MCF 10A (cell line): ENCODE results near the gene IL10RB. TPM values are rescaled to one million over a fixed set of nuclear protein-coding genes. Genes with fewer than 3 reads are reported as not detected.

Experiments used
- BruUV-seq: library from RNA; stranded (reverse); fragments of 400-500 nt; replicated peaks from 2 replicates; lab custom pipeline; 2021; lab: Mats Ljungman, UMichigan
- CTCF ChIA-PET: fragments of 300-600 bp; sonication (Branson Sonifier 250); formaldehyde crosslinking; extraction: SDS; loops from one replicate; lab custom pipeline; 2021; ENCODE audit warnings: antibody characterized with exemption, inconsistent platforms; lab: Yijun Ruan, JAX
- POLR2A ChIA-PET: fragments of 300-600, 350-650 bp; sonication (Branson Sonifier 250); formaldehyde crosslinking; extraction: SDS; loops from one replicate; lab custom pipeline; 2020; ENCODE audit warnings: antibody characterized with exemption, inconsistent platforms; lab: Yijun Ruan, JAX
- DNase-seq: peaks from one replicate; pipeline ENCODE4 v3.0.0-alpha.2; 2018; ENCODE audit not compliant: unreplicated experiment
- H3K27ac Mint-ChIP-seq: one replicate; pipeline ENCODE4 v1.8.0; 2022; ENCODE audit warnings: mild to moderate bottlenecking, low read depth, mixed read lengths; ENCODE audit not compliant: unreplicated experiment
- H3K27me3 Mint-ChIP-seq: one replicate; pipeline ENCODE4 v1.8.0; 2022; ENCODE audit warnings: mixed read lengths; ENCODE audit not compliant: insufficient read depth, unreplicated experiment
- H3K36me3 Mint-ChIP-seq: one replicate; pipeline ENCODE4 v1.8.0; 2022; ENCODE audit warnings: mild to moderate bottlenecking, moderate library complexity, mixed read lengths; ENCODE audit not compliant: insufficient read depth, unreplicated experiment
- H3K4me1 Mint-ChIP-seq: one replicate; pipeline ENCODE4 v1.8.0; 2022; ENCODE audit warnings: mixed read lengths; ENCODE audit not compliant: insufficient read depth, unreplicated experiment
- H3K4me3 Mint-ChIP-seq: one replicate; pipeline ENCODE4 v1.8.0; 2022; ENCODE audit warnings: mild to moderate bottlenecking, moderate library complexity, mixed read lengths; ENCODE audit not compliant: unreplicated experiment
- H3K9me3 Mint-ChIP-seq: one replicate; pipeline ENCODE4 v1.8.0; 2022; ENCODE audit warnings: mixed read lengths; ENCODE audit not compliant: unreplicated experiment
- CTCF ChIP-seq: fragments of 200-600 bp; IDR thresholded peaks from one replicate; pipeline ENCODE4 v1.8.0; 2022; ENCODE audit warnings: antibody characterized with exemption, mild to moderate bottlenecking; ENCODE audit not compliant: unreplicated experiment
- intact Hi-C: fragments of 100-400 bp; cut with micrococcal nuclease; formaldehyde crosslinking; loops from 2 replicates; pipeline ENCODE4 v1.14.1; 2022
- total RNA-seq: library from RNA; stranded (reverse); gene quantifications from 2 replicates; pipeline ENCODE4 v1.2.3, GENCODE V29; 2022

The IL10RB gene
- total RNA-seq, 1 experiment from 2014 or later: 23.2 TPM

- H3K4me3 Mint-ChIP-seq: no peak overlapping the region
- peaks cover 24% of the 10 kb centered on the region for H3K36me3 Mint-ChIP-seq
- H3K4me1 Mint-ChIP-seq: peaks cover 30% of the 10 kb centered on the region
- no peak for DNase-seq
- H3K9me3 Mint-ChIP-seq: no peaks in the 10 kb centered on the region
- intact Hi-C loops: no loop called here
- H3K27me3 Mint-ChIP-seq: no peaks in the 10 kb centered on the region
- BruUV-seq: no TSS peak
- no peak for TF ChIP-seq CTCF
- H3K27ac Mint-ChIP-seq: no peak overlapping the region
- CTCF ChIA-PET: no interaction called here
- POLR2A ChIA-PET: interaction anchor here (0.5 to 1.2 kb wide), 3 partner anchors 10 to 42 kb away, joined by 3 to 4 read pairs (median 3); partner anchors contain the start of gene IFNAR1
These were observed 23.1 kb downstream of the IL10RB start for GRCh38 chr21:33289199-33289819.

DNA sequence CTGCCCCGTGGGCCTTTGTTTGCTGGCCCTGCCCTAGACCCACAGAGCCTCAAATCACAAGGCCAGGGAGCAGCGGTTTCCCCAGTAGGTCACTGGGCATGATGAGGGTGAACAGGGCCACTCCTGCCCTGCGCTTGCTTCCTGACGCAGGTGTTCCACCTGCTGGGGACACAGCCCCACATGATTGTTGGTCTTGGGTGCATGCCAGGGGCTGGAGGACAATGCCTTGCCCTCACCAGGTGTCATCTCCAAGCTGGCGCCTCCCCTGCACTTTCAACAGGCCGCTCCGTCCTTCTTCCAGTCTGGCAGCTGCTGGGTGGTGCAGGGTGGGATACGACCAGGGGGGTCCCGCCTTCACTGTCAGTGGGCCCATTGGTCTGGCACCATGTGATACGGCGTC, 24.3 kb downstream of the IL10RB start:
- BruUV-seq: no TSS peak
- Mint-ChIP-seq H3K4me3 (no peak overlapping the region), H3K27me3 (no peaks in the 10 kb centered on the region), H3K9me3 (no peaks in the 10 kb centered on the region), H3K36me3 (peaks cover 20% of the 10 kb centered on the region), H3K27ac (no peak overlapping the region), H3K4me1 (peaks cover 30% of the 10 kb centered on the region)
- POLR2A ChIA-PET: no interaction called here
- CTCF ChIA-PET: no interaction called here
- intact Hi-C loops: no loop called here
- DNase-seq: no peak
- TF ChIP-seq CTCF: no peak

- Mint-ChIP-seq H3K27ac (no peak overlapping the region), H3K36me3 (peaks cover 15% of the 10 kb centered on the region), H3K4me3 (no peak overlapping the region), H3K4me1 (peaks cover 18% of the 10 kb centered on the region), H3K27me3 (no peaks in the 10 kb centered on the region), H3K9me3 (no peaks in the 10 kb centered on the region)
- no TSS peak for BruUV-seq
- intact Hi-C loops: no loop called here
- ChIA-PET POLR2A (no interaction called here), CTCF (no interaction called here)
- DNase-seq: no peak
- no peak for TF ChIP-seq CTCF
These were observed 25.5 kb downstream of the IL10RB start for GRCh38 chr21:33291686-33292085.

DNA sequence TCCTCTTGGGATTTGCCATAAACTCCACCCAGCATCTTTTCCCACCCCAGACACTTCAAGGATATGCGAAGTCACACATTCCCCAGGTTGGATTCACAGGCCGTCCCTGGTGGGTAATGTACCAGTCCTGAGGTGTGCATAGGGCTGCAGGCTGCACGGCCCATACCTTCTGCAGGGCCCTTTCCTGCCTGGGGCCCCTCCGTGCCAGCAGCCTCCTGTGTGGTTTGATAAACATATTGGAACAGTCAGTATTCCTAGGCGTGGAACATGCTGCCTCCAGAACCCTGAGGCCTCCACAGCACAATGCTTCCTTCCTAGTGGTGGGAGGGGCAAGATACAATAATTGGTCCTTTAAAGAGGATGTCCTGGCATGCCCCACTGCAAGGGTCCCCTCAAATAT, 26.6 kb downstream of the IL10RB start:
- DNase-seq: no peak
- CTCF ChIA-PET: no interaction called here
- Mint-ChIP-seq H3K27me3 (no peaks in the 10 kb centered on the region), H3K36me3 (peaks cover 12% of the 10 kb centered on the region), H3K4me3 (no peak overlapping the region), H3K4me1 (peaks cover 8% of the 10 kb centered on the region), H3K27ac (no peak overlapping the region), H3K9me3 (no peaks in the 10 kb centered on the region)
- POLR2A ChIA-PET: no interaction called here
- intact Hi-C loops: no loop called here
- no peak for TF ChIP-seq CTCF
- BruUV-seq: no TSS peak
